HG03432 (cell line): ENCODE measurements around the gene TNKS1BP1.

Experiments used
- ATAC-seq: cut with Tn5 transposase; IDR thresholded peaks from one replicate; pipeline ENCODE4 v1.9.1; 2021; ENCODE audit warnings: mild to moderate bottlenecking, moderate library complexity; ENCODE audit not compliant: unreplicated experiment

TNKS1BP1 gene

DNA sequence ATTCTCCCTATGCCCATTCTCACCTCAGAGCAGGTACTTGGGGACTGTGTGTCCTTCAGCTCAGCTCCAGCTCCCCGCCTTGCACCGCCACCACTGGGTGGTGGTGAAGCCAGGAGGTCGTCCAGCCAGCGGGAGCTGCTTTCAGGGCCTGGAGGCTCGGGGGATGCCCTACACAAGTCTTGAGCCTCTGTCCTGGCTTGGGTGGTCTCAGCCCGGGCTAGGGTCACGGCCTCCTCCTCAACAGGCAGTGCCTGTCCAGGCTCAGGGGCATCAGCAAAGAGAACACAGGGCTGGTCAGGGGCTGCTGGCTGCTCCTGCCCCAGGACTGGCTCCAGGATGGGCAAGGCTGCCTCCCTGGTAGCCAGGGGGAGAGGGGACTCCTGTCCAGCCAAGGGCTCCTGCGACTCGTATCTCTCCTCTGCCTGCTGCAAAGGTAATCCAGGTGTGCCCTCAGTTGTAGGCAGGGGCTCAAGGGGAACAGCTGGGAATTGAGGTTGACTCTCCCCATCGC lies 12.2 kb downstream of the TNKS1BP1 start:
- ATAC-seq = no peak

DNA sequence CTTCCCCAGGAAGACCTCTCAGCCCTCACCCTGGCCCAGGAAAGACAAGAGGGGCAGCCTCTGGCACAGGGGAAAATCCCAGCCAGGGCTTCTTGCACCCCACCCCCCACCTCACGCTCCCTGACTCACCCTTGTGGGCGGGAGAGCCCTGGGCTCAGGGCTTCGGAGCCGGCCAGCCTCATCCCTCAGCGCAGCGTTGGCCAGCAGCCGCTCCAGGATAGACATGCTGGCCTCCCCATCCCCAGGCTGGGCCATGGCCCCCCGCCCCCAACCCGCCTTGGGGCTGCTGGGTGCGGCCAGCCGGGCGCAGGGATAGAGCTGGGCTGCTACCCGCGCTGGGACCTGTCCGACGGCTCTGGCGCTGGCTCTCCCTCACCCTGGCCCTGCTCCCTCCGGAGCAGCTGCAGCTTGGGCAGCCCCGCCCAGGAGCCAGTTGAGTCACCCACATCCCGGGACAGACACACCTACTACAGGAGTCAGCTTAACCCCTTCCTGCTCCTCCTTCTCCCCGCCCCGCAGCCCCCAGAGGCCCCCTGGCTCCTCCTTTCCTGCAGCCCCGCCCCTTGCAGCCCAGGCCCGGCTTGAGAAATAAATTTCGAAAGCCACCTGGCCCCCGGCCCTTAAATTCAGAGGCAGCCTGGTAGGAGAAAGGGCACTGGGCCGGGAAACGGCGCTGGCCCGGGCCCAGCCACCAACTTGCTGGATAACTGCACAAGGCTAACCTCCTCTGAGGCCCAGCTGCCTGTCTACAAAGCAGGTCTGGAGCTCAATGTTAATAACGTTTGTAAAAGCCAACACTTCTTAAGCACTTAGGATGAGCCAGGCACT lies 13.4 kb downstream of the TNKS1BP1 start:
- ATAC-seq = peak; percentile 98

- no peak for ATAC-seq
Measured at GRCh38 chr11:57310630-57311086, 14.1 kb downstream of the TNKS1BP1 start.

- no peak for ATAC-seq
Measured at GRCh38 chr11:57310091-57310490, 14.7 kb downstream of the TNKS1BP1 start.

- no peak for ATAC-seq
Measured at GRCh38 chr11:57309106-57310059, 15.4 kb downstream of the TNKS1BP1 start.

- no peak for ATAC-seq
Measured at GRCh38 chr11:57308426-57309060, 16.2 kb downstream of the TNKS1BP1 start.

GRCh38 chr11:57307666-57308270 lies 17.0 kb downstream of the TNKS1BP1 start:
- no peak for ATAC-seq

DNA sequence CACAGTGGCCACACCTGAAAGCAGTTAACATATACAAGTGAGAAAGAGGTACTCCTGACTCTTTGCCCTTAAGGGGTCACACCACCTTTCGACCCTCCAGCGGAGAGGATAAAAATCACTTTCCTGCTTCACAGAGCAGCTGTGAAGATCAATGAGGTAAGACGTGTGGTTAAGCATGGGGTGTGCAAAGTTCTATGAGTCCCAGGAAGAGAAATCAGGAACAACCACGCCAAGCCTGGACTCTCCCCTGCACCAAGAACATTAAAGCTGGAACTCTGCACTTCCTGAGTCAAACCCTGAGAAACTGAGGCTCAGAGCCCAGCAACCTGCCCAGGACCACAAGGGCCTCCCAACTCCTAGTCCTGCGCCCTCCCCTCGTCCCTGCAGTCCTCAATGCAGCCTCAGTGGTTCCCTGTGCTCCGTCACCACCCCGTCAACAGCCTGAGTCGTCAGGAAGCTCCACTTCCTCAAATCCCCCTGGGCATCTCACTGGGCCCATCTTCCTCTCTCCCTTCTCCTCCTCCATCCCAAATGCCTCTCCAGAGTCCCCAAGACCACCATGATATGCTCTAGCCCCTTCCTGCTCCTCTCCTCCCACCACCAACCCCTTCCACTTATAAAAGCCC lies 17.7 kb downstream of the TNKS1BP1 start:
- no peak for ATAC-seq

DNA sequence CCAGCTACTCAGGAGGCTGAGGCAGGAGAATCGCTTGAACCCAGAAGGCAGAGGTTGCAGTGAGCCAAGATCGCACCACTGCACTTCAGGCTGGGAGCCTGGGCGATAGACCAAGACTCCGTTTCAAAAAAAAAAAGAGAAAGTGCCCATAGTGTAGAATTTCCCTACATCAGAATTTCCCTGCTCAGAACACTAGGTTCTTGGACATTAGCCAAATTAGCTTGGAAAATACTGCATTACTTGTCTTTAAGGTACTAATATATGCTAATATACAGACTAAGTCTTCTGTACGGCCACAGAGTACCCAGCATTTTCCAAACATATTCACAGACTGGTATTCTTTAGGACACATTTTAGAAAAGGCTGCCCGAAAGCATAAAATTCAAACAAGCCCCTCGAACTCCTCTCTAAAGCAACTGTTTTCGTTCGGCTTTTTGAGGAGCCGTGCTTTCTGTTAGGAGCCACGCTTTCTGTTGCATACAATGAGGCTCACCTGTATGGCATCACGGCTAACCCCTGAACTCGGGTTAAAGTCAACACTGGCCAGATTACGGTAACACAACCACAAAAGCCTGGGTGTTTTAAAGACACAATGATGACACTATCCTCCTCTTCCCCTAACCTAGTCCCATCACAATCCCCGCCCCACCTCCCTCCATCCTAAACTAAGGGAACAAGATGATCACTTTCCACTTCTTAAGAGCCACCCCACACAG lies 18.4 kb downstream of the TNKS1BP1 start:
- no peak for ATAC-seq

DNA sequence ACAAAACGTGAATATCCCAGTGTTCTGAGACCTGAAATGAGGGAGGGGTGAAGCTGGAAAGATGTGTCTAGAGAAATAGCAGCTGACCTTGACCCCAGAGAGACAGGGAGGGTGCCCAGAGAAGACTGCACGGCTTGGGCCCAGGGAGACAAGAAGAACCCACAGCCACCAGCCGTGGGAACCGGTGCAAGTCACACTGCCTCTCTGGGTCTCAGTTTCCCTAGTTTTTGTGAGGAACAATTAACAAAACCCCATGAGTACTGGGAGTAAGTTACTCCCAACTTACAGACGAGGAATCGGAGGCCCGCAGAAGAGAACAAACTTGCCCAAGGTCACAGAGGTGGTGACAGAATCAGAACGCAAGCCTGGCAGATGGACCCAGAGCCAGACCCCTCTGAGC lies 19.2 kb downstream of the TNKS1BP1 start:
- ATAC-seq = no peak

- ATAC-seq = no peak
Measured at GRCh38 chr11:57303990-57304579, 20.7 kb downstream of the TNKS1BP1 start.

DNA sequence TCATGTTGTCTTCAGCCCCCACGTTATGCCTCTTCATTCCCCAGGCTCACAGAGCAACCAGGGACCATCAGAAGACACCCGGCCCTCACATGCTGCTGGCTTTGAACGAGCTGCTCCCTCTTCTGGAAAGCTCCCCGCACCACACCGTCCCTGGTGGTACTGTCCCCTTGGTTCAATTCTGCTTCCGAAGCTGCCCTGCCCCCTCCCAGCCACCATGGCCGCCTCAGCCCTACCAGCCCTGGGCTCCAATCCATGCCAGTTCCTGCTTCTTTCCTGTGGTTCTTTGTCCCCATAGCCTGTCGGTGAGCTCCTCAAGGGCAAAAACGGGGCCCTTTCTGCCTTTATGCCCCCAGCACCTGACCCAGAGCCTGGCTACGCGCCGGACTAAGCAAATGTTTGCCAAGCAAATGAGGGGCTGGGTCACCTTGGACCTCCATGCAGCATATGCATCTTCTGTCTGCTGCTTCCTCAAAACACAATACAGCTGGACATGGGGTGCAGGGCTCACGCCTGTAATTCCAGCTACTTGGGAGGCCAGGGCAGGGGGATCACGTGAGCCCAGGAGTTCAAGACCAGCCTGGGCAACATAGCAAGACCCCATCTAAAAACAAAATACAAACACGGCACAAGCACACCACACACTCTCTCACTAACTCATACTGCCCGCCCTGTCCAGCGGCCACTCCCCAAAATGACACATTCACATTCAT lies 21.3 kb downstream of the TNKS1BP1 start:
- ATAC-seq = no peak

DNA sequence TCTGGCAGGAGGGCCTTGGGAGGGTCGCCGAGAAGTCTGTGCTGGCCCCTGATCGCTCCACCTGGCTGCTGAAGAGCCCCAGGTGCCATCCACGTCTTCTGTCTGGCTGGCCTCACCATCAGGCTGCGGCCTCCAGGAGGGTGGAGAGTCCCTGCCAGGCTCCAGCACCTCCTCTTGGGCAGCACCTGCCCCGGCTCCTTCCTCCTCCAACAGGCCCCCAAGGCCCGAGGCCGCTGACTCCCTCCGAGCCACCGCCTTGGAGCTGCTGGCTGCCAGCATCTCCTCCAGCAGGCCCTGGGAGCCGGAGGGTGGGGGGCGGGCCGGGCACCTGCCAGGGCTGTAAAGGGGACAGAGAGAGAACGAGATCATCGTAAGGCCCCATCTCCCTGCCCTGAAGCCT lies 22.3 kb downstream of the TNKS1BP1 start:
- ATAC-seq = no peak

DNA sequence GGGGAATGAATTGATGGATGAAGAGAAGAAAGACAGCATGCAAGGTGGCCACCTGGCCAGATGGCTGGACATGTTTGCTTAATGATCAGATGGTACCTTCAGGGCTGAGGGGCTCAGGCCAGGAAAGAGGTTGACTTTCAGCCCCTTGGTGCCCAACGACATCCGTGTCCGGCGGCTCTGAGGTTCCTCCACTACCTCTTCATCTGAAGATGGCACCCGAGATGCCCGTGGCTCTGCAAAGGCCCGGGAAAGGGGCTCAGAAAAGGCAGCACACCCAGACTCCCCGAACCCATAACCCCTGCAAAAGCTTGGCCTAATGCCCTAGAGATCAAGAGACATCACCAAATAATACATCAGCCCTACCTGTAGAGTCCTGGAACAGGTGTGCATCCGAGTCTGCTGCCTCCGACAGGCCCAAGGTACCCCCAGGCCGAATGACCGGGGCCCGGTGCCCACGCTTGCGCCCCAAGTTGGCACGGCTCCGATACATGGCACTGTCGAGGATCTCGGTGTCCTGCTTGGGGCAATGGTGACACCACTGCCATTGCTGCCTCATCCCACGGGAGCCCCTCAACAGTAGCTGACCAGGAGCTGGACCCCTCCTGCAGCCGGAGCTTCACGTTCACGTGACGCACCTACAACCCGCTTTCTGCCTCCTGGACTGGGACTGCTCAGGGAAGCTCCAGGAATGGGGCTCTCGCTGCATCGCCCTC lies 22.9 kb downstream of the TNKS1BP1 start:
- no peak for ATAC-seq

DNA sequence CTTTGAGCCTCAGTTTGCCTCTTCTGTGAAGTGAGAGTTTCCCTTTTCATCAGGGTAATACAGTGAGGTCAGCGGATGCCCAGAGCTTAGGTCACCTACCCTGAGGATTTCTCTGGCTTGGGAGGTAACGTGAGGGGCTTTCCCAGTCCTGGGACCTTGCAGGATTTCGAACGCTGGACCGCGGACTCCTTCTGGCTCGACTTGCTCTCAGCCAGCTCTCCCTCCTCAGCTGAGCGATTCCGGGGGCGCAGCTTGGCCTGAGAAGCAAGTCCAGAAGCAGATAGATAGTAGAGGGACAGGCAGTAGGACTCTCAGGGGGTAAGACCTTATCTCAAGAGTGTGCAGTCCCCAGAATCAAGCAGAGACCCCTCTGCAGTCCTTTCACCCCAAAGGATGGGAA lies 24.0 kb downstream of the TNKS1BP1 start:
- no peak for ATAC-seq

DNA sequence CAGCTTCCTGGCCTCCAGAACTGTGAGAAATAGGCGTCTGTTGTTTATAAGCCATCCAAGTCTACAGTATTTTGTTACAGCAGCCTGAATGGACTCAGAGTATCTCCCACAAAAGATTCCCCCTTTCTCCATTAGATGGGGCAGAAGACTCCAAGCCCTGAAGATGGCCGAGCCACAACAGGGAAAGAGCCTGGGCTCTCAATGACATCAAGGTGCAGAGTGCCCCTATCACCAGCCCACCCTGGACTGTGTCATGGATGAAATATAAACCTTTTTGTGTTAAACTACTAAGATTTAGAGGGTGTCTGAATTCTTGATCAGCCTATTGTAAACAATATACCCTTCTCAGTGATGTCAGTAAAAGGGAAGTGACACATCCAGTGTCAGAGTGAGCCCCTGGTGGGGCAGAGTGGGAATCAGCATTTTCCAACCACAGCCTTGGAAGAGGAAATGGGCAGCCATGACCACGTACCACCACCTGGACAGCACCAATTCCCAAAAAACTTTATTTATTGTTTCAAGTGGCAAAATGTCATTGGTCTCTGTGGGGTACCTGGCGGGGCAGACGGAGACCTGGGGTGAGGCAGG lies 25.5 kb downstream of the TNKS1BP1 start:
- no peak for ATAC-seq

- no peak for ATAC-seq
Measured at GRCh38 chr11:57297221-57297620, 27.5 kb downstream of the TNKS1BP1 start.
